GM12801 (cell line): ENCODE data around the gene FCER1A.

Source experiments
- CTCF ChIP-seq: IDR thresholded peaks from one replicate; pipeline ENCODE4 v1.5.1; 2011; ENCODE audit warnings: control low read depth; ENCODE audit not compliant: insufficient read length; ENCODE audit errors: extremely low read depth

The FCER1A gene

GRCh38 chr1:159302095-159302494 is at the start of gene FCER1A:
FCER1A (plus strand) TSS chr1:159302336; CDS start chr1:159302365, 29 bp downstream.
- no peak for TF ChIP-seq CTCF

DNA sequence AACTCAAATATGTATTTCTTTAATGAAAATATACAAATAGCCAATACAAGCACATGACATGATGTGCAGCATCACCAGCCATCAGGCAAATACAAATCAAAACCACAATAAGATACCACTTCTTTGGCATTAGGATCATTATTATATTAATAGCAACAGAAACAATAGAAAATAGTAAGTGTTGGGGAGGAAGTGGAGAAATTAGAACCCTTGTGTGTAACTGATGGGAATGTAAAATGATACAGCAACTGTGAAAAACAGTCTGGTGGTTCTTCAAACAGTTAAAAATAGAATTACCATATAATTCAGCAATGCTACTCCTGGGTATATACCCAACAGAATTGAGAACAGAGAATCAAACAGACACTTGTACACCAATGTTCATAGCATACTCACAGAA is 40.8 kb upstream of the FCER1A start:
- TF ChIP-seq CTCF = no peak

GRCh38 chr1:159261721-159262494 is 40.2 kb upstream of the FCER1A start:
- TF ChIP-seq CTCF = no peak

GRCh38 chr1:159266832-159267231 is 35.3 kb upstream of the FCER1A start:
- no peak for TF ChIP-seq CTCF

GRCh38 chr1:159274631-159275030 is 27.5 kb upstream of the FCER1A start:
- no peak for TF ChIP-seq CTCF

DNA sequence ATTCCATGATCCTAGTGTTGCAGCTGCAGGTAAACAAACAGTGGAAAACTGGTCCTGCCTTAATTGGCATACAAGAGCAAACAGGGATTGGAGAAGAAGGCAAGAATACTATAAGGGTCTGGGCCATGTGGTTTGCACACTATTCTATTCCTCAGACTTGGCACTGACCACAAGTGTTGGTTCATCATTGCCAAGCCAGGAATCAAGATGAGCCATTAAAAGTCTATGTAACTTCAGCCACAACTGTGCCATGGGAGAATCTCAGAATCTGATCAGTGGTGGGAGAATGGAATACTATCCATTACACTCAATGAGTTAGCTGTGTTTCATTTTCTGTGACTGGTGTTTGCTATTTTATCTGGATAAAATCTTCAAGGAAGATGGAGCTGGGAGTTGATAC is 26.2 kb upstream of the FCER1A start:
- TF ChIP-seq CTCF = no peak

- TF ChIP-seq CTCF = no peak
Measured at GRCh38 chr1:159279773-159280172, 22.4 kb upstream of the FCER1A start.
